Urinary bladder (tissue), 4 donors: ENCODE data around the gene SPRR5. TPM values are rescaled to one million over a fixed set of nuclear protein-coding genes. Genes with fewer than 3 reads are reported as not detected.
A peak's percentile ranks its signal among the peaks of the same experiment; 100 is the strongest.

Source experiments
- DNase-seq: peaks from one replicate; pipeline ENCODE4 v3.0.0-alpha.2; 2015; ENCODE audit errors: extremely low spot score
- H3K27ac ChIP-seq: one replicate; pipeline ENCODE4 v1.5.1; 2013; ENCODE audit warnings: low read depth, mild to moderate bottlenecking, moderate library complexity
- H3K36me3 ChIP-seq: one replicate; pipeline ENCODE4 v1.6.1; 2013; ENCODE audit warnings: mild to moderate bottlenecking, moderate library complexity; ENCODE audit not compliant: insufficient read depth
- H3K4me1 ChIP-seq: one replicate; pipeline ENCODE4 v1.6.1; 2013; ENCODE audit warnings: mild to moderate bottlenecking, moderate library complexity; ENCODE audit not compliant: insufficient read depth
- H3K4me3 ChIP-seq: one replicate; pipeline ENCODE4 v1.5.1; 2013; ENCODE audit warnings: low read depth, low read length
- WGBS: extraction: QIAGEN DNeasy Blood & Tissue Kit; methylation state at CpG from one replicate; pipeline ENCODE4 v1.1.7; 2013; 5-methylcytosine and 5-hydroxymethylcytosine counted together
- polyA plus RNA-seq: library from polyadenylated mRNA; stranded (reverse); fragments of 200-250 nt; gene quantifications from one replicate; pipeline ENCODE4 v1.2.3, GENCODE V29; 2013
- total RNA-seq: library from RNA; depleted of rRNA; stranded (reverse); fragments of >200 nt; gene quantifications from one replicate; pipeline ENCODE4 v1.2.3, GENCODE V29; 2014
- donor health status: healthy with polysubstance abuse.
- donor health status: healthy.

SPRR5 gene
- total RNA-seq = not detected
- not detected for polyA plus RNA-seq

GRCh38 chr1:152946651-152947256 is at the start of gene SPRR5:
Gene SPRR5 (plus strand): TSS chr1:152947206. CDS start chr1:152948555, 1,349 bp downstream.
- no peaks in the 10 kb centered on the region for H3K36me3 ChIP-seq
- H3K4me3 ChIP-seq = no peak within 1 kb of the TSS
- no peaks in the 10 kb centered on the region for H3K4me1 ChIP-seq
- DNase-seq = no peak
- 71% methylated on average over 4 of the region's 4 CpGs for WGBS
- no peak within 1 kb of the TSS for H3K27ac ChIP-seq

- no peaks in the 10 kb centered on the region for H3K4me1 ChIP-seq
- no peak for DNase-seq
- no peak overlapping the region for H3K27ac ChIP-seq
- WGBS = 61% methylated on average over 4 of the region's 4 CpGs
- H3K4me3 ChIP-seq = no peak overlapping the region
- no peaks in the 10 kb centered on the region for H3K36me3 ChIP-seq
Observed at GRCh38 chr1:152899027-152899426, 48.0 kb upstream of the SPRR5 start.

GRCh38 chr1:152899883-152900282 is 47.1 kb upstream of the SPRR5 start:
- Histone ChIP-seq H3K27ac (no peak overlapping the region), H3K4me3 (no peak overlapping the region), H3K36me3 (no peaks in the 10 kb centered on the region), H3K4me1 (no peaks in the 10 kb centered on the region)
- WGBS = 31% methylated on average over 2 of the region's 2 CpGs
- no peak for DNase-seq

- Histone ChIP-seq H3K4me3 (no peak overlapping the region), H3K27ac (no peak overlapping the region), H3K36me3 (no peaks in the 10 kb centered on the region), H3K4me1 (no peaks in the 10 kb centered on the region)
- 75% methylated on average over 5 of the region's 5 CpGs for WGBS
- DNase-seq = peak; percentile 54
Observed at GRCh38 chr1:152901631-152902030, 45.4 kb upstream of the SPRR5 start.

- no peaks in the 10 kb centered on the region for H3K4me1 ChIP-seq
- DNase-seq = no peak
- H3K36me3 ChIP-seq = no peaks in the 10 kb centered on the region
- no peak overlapping the region for H3K4me3 ChIP-seq
- 61% methylated on average over 4 of the region's 4 CpGs for WGBS
- H3K27ac ChIP-seq = no peak overlapping the region
Observed at GRCh38 chr1:152902636-152903035, 44.4 kb upstream of the SPRR5 start.

GRCh38 chr1:152904688-152905440 is 42.1 kb upstream of the SPRR5 start:
- H3K27ac ChIP-seq = no peak overlapping the region
- WGBS = 80% methylated on average over 7 of the region's 7 CpGs
- DNase-seq = no peak
- no peak overlapping the region for H3K4me3 ChIP-seq
- H3K36me3 ChIP-seq = no peaks in the 10 kb centered on the region
- no peaks in the 10 kb centered on the region for H3K4me1 ChIP-seq

GRCh38 chr1:152906023-152906565 is 40.9 kb upstream of the SPRR5 start:
- no peaks in the 10 kb centered on the region for H3K4me1 ChIP-seq
- peak overlapping the region; percentile 44 for H3K27ac ChIP-seq
- H3K4me3 ChIP-seq = no peak overlapping the region
- WGBS = 34% methylated on average over 5 of the region's 5 CpGs
- H3K36me3 ChIP-seq = no peaks in the 10 kb centered on the region
- peak; percentile 52 for DNase-seq

GRCh38 chr1:152907686-152908601 is 39.1 kb upstream of the SPRR5 start, which contains the start of gene IVL:
Gene IVL (plus strand): TSS chr1:152908546. CDS start chr1:152909798, 1,252 bp downstream.
- H3K36me3 ChIP-seq = no peaks in the 10 kb centered on the region
- H3K4me3 ChIP-seq = no peak within 1 kb of the TSS
- 70% methylated on average over 4 of the region's 4 CpGs for WGBS
- no peak within 1 kb of the TSS for H3K27ac ChIP-seq
- no peaks in the 10 kb centered on the region for H3K4me1 ChIP-seq
- no peak for DNase-seq

- no peak overlapping the region for H3K27ac ChIP-seq
- H3K4me3 ChIP-seq = no peak overlapping the region
- H3K4me1 ChIP-seq = no peaks in the 10 kb centered on the region
- DNase-seq = no peak
- H3K36me3 ChIP-seq = no peaks in the 10 kb centered on the region
- WGBS = 89% methylated on average over 3 of the region's 3 CpGs
Observed at GRCh38 chr1:152909206-152909605, 37.8 kb upstream of the SPRR5 start.

- 54% methylated on average over 1 of the region's 1 CpG for WGBS
- no peak overlapping the region for H3K4me3 ChIP-seq
- H3K4me1 ChIP-seq = no peaks in the 10 kb centered on the region
- H3K36me3 ChIP-seq = no peaks in the 10 kb centered on the region
- no peak overlapping the region for H3K27ac ChIP-seq
- no peak for DNase-seq
Observed at GRCh38 chr1:152912471-152912870, 34.5 kb upstream of the SPRR5 start.

GRCh38 chr1:152912900-152913299 is 34.1 kb upstream of the SPRR5 start:
- Histone ChIP-seq H3K4me3 (no peak overlapping the region), H3K4me1 (no peaks in the 10 kb centered on the region), H3K27ac (no peak overlapping the region), H3K36me3 (no peaks in the 10 kb centered on the region)
- no peak for DNase-seq
- WGBS = 48% methylated on average over 5 of the region's 5 CpGs

- H3K4me1 ChIP-seq = no peaks in the 10 kb centered on the region
- H3K4me3 ChIP-seq = no peak overlapping the region
- no peak for DNase-seq
- WGBS = 23% methylated on average over 3 of the region's 3 CpGs
- no peaks in the 10 kb centered on the region for H3K36me3 ChIP-seq
- no peak overlapping the region for H3K27ac ChIP-seq
Observed at GRCh38 chr1:152917794-152918193, 29.2 kb upstream of the SPRR5 start.

GRCh38 chr1:152919071-152919470 is 27.9 kb upstream of the SPRR5 start:
- Histone ChIP-seq H3K27ac (no peak overlapping the region), H3K4me1 (no peaks in the 10 kb centered on the region), H3K4me3 (no peak overlapping the region), H3K36me3 (no peaks in the 10 kb centered on the region)
- no peak for DNase-seq
